ENCODE results near the gene GRID2.

- TF ChIP-seq, protein P1, sequence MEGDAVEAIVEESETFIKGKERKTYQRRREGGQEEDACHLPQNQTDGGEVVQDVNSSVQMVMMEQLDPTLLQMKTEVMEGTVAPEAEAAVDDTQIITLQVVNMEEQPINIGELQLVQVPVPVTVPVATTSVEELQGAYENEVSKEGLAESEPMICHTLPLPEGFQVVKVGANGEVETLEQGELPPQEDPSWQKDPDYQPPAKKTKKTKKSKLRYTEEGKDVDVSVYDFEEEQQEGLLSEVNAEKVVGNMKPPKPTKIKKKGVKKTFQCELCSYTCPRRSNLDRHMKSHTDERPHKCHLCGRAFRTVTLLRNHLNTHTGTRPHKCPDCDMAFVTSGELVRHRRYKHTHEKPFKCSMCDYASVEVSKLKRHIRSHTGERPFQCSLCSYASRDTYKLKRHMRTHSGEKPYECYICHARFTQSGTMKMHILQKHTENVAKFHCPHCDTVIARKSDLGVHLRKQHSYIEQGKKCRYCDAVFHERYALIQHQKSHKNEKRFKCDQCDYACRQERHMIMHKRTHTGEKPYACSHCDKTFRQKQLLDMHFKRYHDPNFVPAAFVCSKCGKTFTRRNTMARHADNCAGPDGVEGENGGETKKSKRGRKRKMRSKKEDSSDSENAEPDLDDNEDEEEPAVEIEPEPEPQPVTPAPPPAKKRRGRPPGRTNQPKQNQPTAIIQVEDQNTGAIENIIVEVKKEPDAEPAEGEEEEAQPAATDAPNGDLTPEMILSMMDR (IDR thresholded peaks at IDR 0.05), result no peak
- TF ChIP-seq EZH2phosphoT487 (IDR thresholded peaks at IDR 0.05), result no peak
Observed at GRCh38 chr4:93437991-93438390, 1134.2 kb downstream of the GRID2 start.
